A673 (cell line): Measurements from ENCODE around the gene MYBL2. TPM values are rescaled to one million over a fixed set of nuclear protein-coding genes. Genes with fewer than 3 reads are reported as not detected.
A peak's percentile ranks its signal among the peaks of the same experiment; 100 is the strongest.

Experiments
- BruUV-seq: library from RNA; stranded (reverse); fragments of 400-500 nt; replicated peaks from 2 replicates; lab custom pipeline; 2021; lab: Mats Ljungman, UMichigan
- CTCF ChIA-PET: fragments of 300-600 bp; sonication (Branson Sonifier 250); formaldehyde crosslinking; loops from one replicate; lab custom pipeline; 2022; ENCODE audit warnings: antibody characterized with exemption; lab: Charles Lee
- POLR2A ChIA-PET: fragments of 300-600 bp; sonication (Branson Sonifier 250); formaldehyde crosslinking; loops from one replicate; lab custom pipeline; 2022; ENCODE audit warnings: antibody characterized with exemption; ENCODE audit not compliant: low non-redundant PET; lab: Charles Lee
- DNase-seq: peaks from one replicate; pipeline ENCODE4 v3.0.0-alpha.2; 2015; ENCODE audit warnings: low spot score
- H3K27ac ChIP-seq: fragments of 200-600 bp; sonication (generic); 2 replicates; pipeline ENCODE4 v1.5.1; 2016; ENCODE audit warnings: mixed run types, low read depth, mild to moderate bottlenecking, mixed read lengths, antibody characterized with exemption, low read length; ENCODE audit not compliant: poor library complexity, severe bottlenecking
- H3K27me3 ChIP-seq: fragments of 200-600 bp; sonication (generic); replicated peaks from 2 replicates; pipeline ENCODE4 v1.6.1; 2017; ENCODE audit warnings: mixed run types, low read depth, mild to moderate bottlenecking, mixed read lengths, antibody characterized with exemption, low read length; ENCODE audit not compliant: insufficient read depth, poor library complexity
- H3K36me3 ChIP-seq: fragments of 200-600 bp; sonication (generic); 2 replicates; pipeline ENCODE4 v1.6.1; 2016; ENCODE audit warnings: mixed run types, mild to moderate bottlenecking, mixed read lengths, antibody characterized with exemption, low read length; ENCODE audit not compliant: insufficient read depth, poor library complexity, severe bottlenecking
- H3K4me1 ChIP-seq: fragments of 200-600 bp; sonication (generic); 2 replicates; pipeline ENCODE4 v1.6.1; 2017; ENCODE audit warnings: mixed run types, mild to moderate bottlenecking, mixed read lengths, antibody characterized with exemption, low read length; ENCODE audit not compliant: insufficient read depth, poor library complexity, severe bottlenecking
- H3K4me3 ChIP-seq: fragments of 200-600 bp; sonication (generic); 2 replicates; pipeline ENCODE4 v1.5.1; 2016; ENCODE audit warnings: low read depth, mixed run types, mild to moderate bottlenecking, mixed read lengths, low read length; ENCODE audit not compliant: poor library complexity, severe bottlenecking
- H3K9me3 ChIP-seq: fragments of 200-600 bp; sonication (generic); 2 replicates; pipeline ENCODE4 v1.6.1; 2016; ENCODE audit warnings: mixed run types, low read depth, mild to moderate bottlenecking, mixed read lengths, antibody characterized with exemption, low read length; ENCODE audit not compliant: poor library complexity, severe bottlenecking
- EZH2 ChIP-seq: fragments of 200-600 bp; sonication (generic); IDR thresholded peaks from 2 replicates; pipeline ENCODE4 v1.6.1; 2017; ENCODE audit warnings: borderline replicate concordance, low read depth, mild to moderate bottlenecking, mixed read lengths, antibody characterized with exemption, low read length; ENCODE audit not compliant: poor library complexity, severe bottlenecking
- intact Hi-C: fragments of 100-400 bp; cut with micrococcal nuclease; formaldehyde crosslinking; loops from one replicate; pipeline ENCODE4 v1.10.0; 2022; ENCODE audit not compliant: unreplicated experiment
- total RNA-seq: library from RNA; stranded (reverse); gene quantifications from 2 replicates; pipeline ENCODE4 v1.2.3, GENCODE V29; 2021
- TF ChIP-seq, protein P1 (sequence below): fragments of 300-800, 200-600 bp; sonication (generic); conservative IDR thresholded peaks from 2 replicates; pipeline ENCODE4 v1.5.1; 2017; ENCODE audit warnings: low read depth, mild to moderate bottlenecking, antibody characterized with exemption, low read length, moderate library complexity, mixed read lengths

The MYBL2 gene
- total RNA-seq, 1 experiment from 2014 or later = 256 TPM

DNA sequence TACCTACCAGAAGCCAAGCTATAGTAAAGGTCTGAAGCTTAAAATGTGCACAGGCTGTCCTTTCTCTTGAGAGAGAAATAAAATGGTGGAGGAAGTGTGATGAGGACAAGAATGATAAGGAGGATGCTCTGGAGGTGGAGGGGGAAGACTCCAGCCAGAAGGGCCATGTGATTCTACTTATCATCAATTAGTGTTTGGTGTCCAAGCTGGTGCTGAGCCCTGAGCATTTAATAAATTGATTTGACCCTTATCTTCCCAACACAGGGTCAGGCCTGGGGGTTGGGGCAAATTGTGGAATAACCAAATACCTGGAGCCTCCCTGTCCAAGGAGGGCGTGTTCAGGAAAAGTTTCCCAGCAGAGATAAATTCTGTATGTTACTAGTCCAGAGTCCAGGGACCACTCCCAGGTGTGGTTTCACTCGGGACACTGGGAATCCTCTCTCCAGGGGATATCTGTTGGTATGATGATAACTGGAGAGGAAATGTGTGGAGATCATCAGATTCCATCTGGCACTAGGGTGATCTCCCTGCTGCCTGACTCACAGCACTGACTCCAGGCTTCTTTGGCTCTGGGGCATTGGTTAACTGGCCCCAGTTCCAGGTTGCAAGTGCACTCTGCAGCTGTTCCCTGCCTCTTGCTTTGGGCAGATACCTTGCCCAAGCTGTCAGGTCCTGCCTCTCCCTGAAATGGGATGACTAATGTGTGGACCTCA lies 3.8 kb upstream of the MYBL2 start:
- Histone ChIP-seq H3K27ac (no peak overlapping the region), H3K27me3 (no peaks in the 10 kb centered on the region), H3K9me3 (no peaks in the 10 kb centered on the region), H3K36me3 (no peaks in the 10 kb centered on the region), H3K4me1 (peaks cover 5% of the 10 kb centered on the region), H3K4me3 (no peak overlapping the region)
- POLR2A ChIA-PET = no interaction called here
- TF ChIP-seq, protein P1, sequence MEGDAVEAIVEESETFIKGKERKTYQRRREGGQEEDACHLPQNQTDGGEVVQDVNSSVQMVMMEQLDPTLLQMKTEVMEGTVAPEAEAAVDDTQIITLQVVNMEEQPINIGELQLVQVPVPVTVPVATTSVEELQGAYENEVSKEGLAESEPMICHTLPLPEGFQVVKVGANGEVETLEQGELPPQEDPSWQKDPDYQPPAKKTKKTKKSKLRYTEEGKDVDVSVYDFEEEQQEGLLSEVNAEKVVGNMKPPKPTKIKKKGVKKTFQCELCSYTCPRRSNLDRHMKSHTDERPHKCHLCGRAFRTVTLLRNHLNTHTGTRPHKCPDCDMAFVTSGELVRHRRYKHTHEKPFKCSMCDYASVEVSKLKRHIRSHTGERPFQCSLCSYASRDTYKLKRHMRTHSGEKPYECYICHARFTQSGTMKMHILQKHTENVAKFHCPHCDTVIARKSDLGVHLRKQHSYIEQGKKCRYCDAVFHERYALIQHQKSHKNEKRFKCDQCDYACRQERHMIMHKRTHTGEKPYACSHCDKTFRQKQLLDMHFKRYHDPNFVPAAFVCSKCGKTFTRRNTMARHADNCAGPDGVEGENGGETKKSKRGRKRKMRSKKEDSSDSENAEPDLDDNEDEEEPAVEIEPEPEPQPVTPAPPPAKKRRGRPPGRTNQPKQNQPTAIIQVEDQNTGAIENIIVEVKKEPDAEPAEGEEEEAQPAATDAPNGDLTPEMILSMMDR = no peak
- TF ChIP-seq EZH2 = no peak
- no peak for DNase-seq
- intact Hi-C loops = no loop called here
- BruUV-seq = no TSS peak
- CTCF ChIA-PET = no interaction called here

DNA sequence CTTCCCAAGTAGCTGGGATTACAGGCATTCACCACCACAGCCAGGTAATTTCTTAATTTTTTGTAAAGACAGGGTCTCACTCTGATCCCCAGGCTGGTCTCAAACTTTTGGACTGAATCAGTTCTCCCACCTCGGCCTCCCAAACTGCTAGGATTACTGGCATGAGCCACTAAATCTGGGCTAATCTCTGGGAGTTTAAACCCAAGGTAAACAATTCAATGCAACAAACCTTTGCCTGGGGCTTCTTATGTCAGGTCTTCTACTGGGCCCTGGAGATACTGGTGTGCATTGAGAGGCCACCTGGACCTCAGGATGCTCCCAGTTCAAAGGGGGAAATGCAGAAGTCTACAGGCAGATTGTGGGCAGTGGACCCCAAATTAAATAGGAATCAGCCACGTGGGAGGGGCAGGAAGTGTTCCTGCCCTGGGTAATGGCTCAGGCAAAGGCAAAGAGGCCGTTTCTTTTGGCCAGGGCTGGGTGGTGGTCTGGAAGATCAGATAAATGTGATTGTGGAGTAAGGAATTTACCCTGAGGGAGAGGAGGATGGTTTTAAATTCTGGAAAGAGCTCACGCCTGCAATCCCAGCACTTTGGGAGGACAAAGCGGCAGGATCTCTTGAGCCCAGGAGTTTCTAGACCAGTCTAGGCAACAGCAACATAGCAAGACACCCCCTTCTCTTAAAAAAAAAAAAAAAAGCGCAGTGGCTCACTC lies 1.3 kb upstream of the MYBL2 start:
- Histone ChIP-seq H3K36me3 (peaks cover 11% of the 10 kb centered on the region), H3K9me3 (no peaks in the 10 kb centered on the region), H3K27ac (no peak overlapping the region), H3K27me3 (no peaks in the 10 kb centered on the region), H3K4me1 (peaks cover 12% of the 10 kb centered on the region), H3K4me3 (no peak overlapping the region)
- TF ChIP-seq, protein P1 = no peak
- TF ChIP-seq EZH2 = no peak
- BruUV-seq = no TSS peak
- POLR2A ChIA-PET = no interaction called here
- CTCF ChIA-PET = no interaction called here
- intact Hi-C loops = loop anchor here (2.0 kb wide), 1 partner anchor 209 kb away; the partner anchor contains the start of gene SRSF6
- no peak for DNase-seq

- H3K36me3 ChIP-seq = peaks cover 23% of the 10 kb centered on the region
- peak overlapping the region; percentile 69 for H3K4me3 ChIP-seq
- ChIA-PET CTCF (no interaction called here), POLR2A (interaction anchor here (0.7 kb wide), 1 partner anchor 77 kb away, joined by 20 read pairs; the partner anchor contains the start of gene IFT52)
- H3K9me3 ChIP-seq = no peaks in the 10 kb centered on the region
- peak overlapping the region; percentile 85 for H3K27ac ChIP-seq
- H3K27me3 ChIP-seq = no peaks in the 10 kb centered on the region
- peaks cover 12% of the 10 kb centered on the region for H3K4me1 ChIP-seq
- intact Hi-C loops = loop anchor here (2.0 kb wide), 1 partner anchor 211 kb away; the partner anchor contains the start of gene SRSF6
- BruUV-seq = TSS peak; percentile 44
- no peak for TF ChIP-seq EZH2
- TF ChIP-seq, protein P1 = no peak
- peak; percentile 74 for DNase-seq
These were observed 623 bp downstream of the MYBL2 start for GRCh38 chr20:43667341-43668132.
